ENCODE results near the gene UFSP1. TPM values are rescaled to one million over a fixed set of nuclear protein-coding genes. Genes with fewer than 3 reads are reported as not detected.
"Not testable (repeated sequence)": the region's sequence is repeated elsewhere in the genome, so short reads cannot be mapped to it uniquely, and the experiment has no call there.

Gene UFSP1
- total and polyA plus RNA-seq, 2 experiments from 2014 or later: 3.9 to 4.2 TPM

GRCh38 chr7:100859856-100860255 is 29.7 kb downstream of the UFSP1 start:
- no peaks in the 10 kb centered on the region for H3K9me2 ChIP-seq (replicated peaks; ENCODE audit: insufficient read depth)
- TF ChIP-seq EZH2phosphoT487 (IDR thresholded peaks at IDR 0.05; ENCODE audit: low read depth, severe bottlenecking, unreplicated experiment): no peak
- TF ChIP-seq CTCF (IDR thresholded peaks at IDR 0.05; ENCODE audit: poor library complexity): no peak
- no peak for TF ChIP-seq EZH2 (IDR thresholded peaks at IDR 0.05; ENCODE audit: borderline replicate concordance)
- H3K79me2 ChIP-seq: peaks cover 5% of the 10 kb centered on the region
- no peak overlapping the region for H2AFZ ChIP-seq
- H4K20me1 ChIP-seq (ENCODE audit: insufficient read depth, poor library complexity, severe bottlenecking): no peaks in the 10 kb centered on the region
- DNase-seq (ENCODE audit: low spot score): no peak
- no peak overlapping the region for H3K4me3 ChIP-seq
- WGBS (ENCODE audit: low lambda C conversion rate, missing lambda C conversion rate): 91% methylated on average over 15 of the region's 15 CpGs
- H3K4me1 ChIP-seq (ENCODE audit: insufficient read depth): no peaks in the 10 kb centered on the region
- H3K9me3 ChIP-seq (ENCODE audit: low read depth): no peaks in the 10 kb centered on the region
- H3K4me2 ChIP-seq: no peak overlapping the region
- no peak overlapping the region for H3K27ac ChIP-seq
- H3K36me3 ChIP-seq (replicated peaks; ENCODE audit: insufficient read depth, low read depth): no peaks in the 10 kb centered on the region
- H3K27me3 ChIP-seq: no peaks in the 10 kb centered on the region

GRCh38 chr7:100856871-100857282 is 32.6 kb downstream of the UFSP1 start:
- DNase-seq (ENCODE audit: low spot score): no peak
- Histone ChIP-seq H3K27ac (no peak overlapping the region), H3K36me3 (replicated peaks; ENCODE audit: insufficient read depth, low read depth) (no peaks in the 10 kb centered on the region), H3K9me3 (ENCODE audit: low read depth) (no peaks in the 10 kb centered on the region), H3K4me1 (ENCODE audit: insufficient read depth) (no peaks in the 10 kb centered on the region), H3K4me3 (no peak overlapping the region), H3K9me2 (replicated peaks; ENCODE audit: insufficient read depth) (no peaks in the 10 kb centered on the region), H3K79me2 (peaks cover 18% of the 10 kb centered on the region), H2AFZ (no peak overlapping the region), H4K20me1 (ENCODE audit: insufficient read depth, poor library complexity, severe bottlenecking) (no peaks in the 10 kb centered on the region), H3K27me3 (no peaks in the 10 kb centered on the region), H3K4me2 (no peak overlapping the region)
- 69% methylated on average over 16 of the region's 16 CpGs for WGBS (ENCODE audit: low lambda C conversion rate, missing lambda C conversion rate)
- no peak for TF ChIP-seq EZH2phosphoT487 (IDR thresholded peaks at IDR 0.05; ENCODE audit: low read depth, severe bottlenecking, unreplicated experiment)
- TF ChIP-seq EZH2 (IDR thresholded peaks at IDR 0.05; ENCODE audit: borderline replicate concordance): no peak
- TF ChIP-seq CTCF (IDR thresholded peaks at IDR 0.05; ENCODE audit: poor library complexity): no peak

GRCh38 chr7:100855515-100855914 is 34.0 kb downstream of the UFSP1 start:
- H3K4me2 ChIP-seq: no peak overlapping the region
- WGBS (ENCODE audit: low lambda C conversion rate, missing lambda C conversion rate): 94% methylated on average over 10 of the region's 10 CpGs
- H3K36me3 ChIP-seq (replicated peaks; ENCODE audit: insufficient read depth, low read depth): no peaks in the 10 kb centered on the region
- no peaks in the 10 kb centered on the region for H3K9me3 ChIP-seq (ENCODE audit: low read depth)
- no peaks in the 10 kb centered on the region for H3K9me2 ChIP-seq (replicated peaks; ENCODE audit: insufficient read depth)
- no peak for DNase-seq (ENCODE audit: low spot score)
- no peak overlapping the region for H3K27ac ChIP-seq
- no peaks in the 10 kb centered on the region for H4K20me1 ChIP-seq (ENCODE audit: insufficient read depth, poor library complexity, severe bottlenecking)
- peaks cover 18% of the 10 kb centered on the region for H3K79me2 ChIP-seq
- no peaks in the 10 kb centered on the region for H3K4me1 ChIP-seq (ENCODE audit: insufficient read depth)
- H3K4me3 ChIP-seq: no peak overlapping the region
- H3K27me3 ChIP-seq: no peaks in the 10 kb centered on the region
- H2AFZ ChIP-seq: no peak overlapping the region
- TF ChIP-seq EZH2phosphoT487 (IDR thresholded peaks at IDR 0.05; ENCODE audit: low read depth, severe bottlenecking, unreplicated experiment): no peak
- no peak for TF ChIP-seq CTCF (IDR thresholded peaks at IDR 0.05; ENCODE audit: poor library complexity)

GRCh38 chr7:100854899-100855298 is 34.6 kb downstream of the UFSP1 start:
- WGBS (ENCODE audit: low lambda C conversion rate, missing lambda C conversion rate): 98% methylated on average over 9 of the region's 9 CpGs
- not testable (repeated sequence) for H3K9me2 ChIP-seq (replicated peaks; ENCODE audit: insufficient read depth); DNase-seq (ENCODE audit: low spot score); H3K4me1 ChIP-seq (ENCODE audit: insufficient read depth); H3K9me3 ChIP-seq (ENCODE audit: low read depth); H4K20me1 ChIP-seq (ENCODE audit: insufficient read depth, poor library complexity, severe bottlenecking); H3K36me3 ChIP-seq (replicated peaks; ENCODE audit: insufficient read depth, low read depth); H3K4me3 ChIP-seq; H3K4me2 ChIP-seq; H3K27ac ChIP-seq; H2AFZ ChIP-seq; H3K27me3 ChIP-seq
- H3K79me2 ChIP-seq: peaks cover 18% of the 10 kb centered on the region
